HG03103 (cell line): ENCODE results near the gene SLCO4A1.
A peak's percentile ranks its signal among the peaks of the same experiment; 100 is the strongest.

Source experiments
- ATAC-seq: cut with Tn5 transposase; IDR thresholded peaks from one replicate; pipeline ENCODE4 v1.9.1; 2021; ENCODE audit warnings: low read depth; ENCODE audit not compliant: unreplicated experiment

The SLCO4A1 gene

GRCh38 chr20:62648318-62648995 lies 6.2 kb downstream of the SLCO4A1 start:
- no peak for ATAC-seq

- no peak for ATAC-seq
Measured at GRCh38 chr20:62649140-62649539, 6.8 kb downstream of the SLCO4A1 start.

GRCh38 chr20:62650551-62651284 lies 8.4 kb downstream of the SLCO4A1 start:
- ATAC-seq, result no peak

- peak; percentile 45 for ATAC-seq
Measured at GRCh38 chr20:62651285-62652021, 9.2 kb downstream of the SLCO4A1 start.

- peak; percentile 50 for ATAC-seq
Measured at GRCh38 chr20:62652041-62652893, 10.0 kb downstream of the SLCO4A1 start.

GRCh38 chr20:62652894-62653305 lies 10.6 kb downstream of the SLCO4A1 start:
- ATAC-seq, result no peak

- no peak for ATAC-seq
Measured at GRCh38 chr20:62653373-62653772, 11.1 kb downstream of the SLCO4A1 start.

- ATAC-seq, result no peak
Measured at GRCh38 chr20:62653951-62654685, 11.8 kb downstream of the SLCO4A1 start.

- ATAC-seq, result no peak
Measured at GRCh38 chr20:62655282-62656196, 13.2 kb downstream of the SLCO4A1 start.

GRCh38 chr20:62656197-62656918 lies 14.1 kb downstream of the SLCO4A1 start:
- no peak for ATAC-seq

- ATAC-seq, result no peak
Measured at GRCh38 chr20:62656919-62657588, 14.8 kb downstream of the SLCO4A1 start.

GRCh38 chr20:62657589-62657942 lies 15.3 kb downstream of the SLCO4A1 start:
- no peak for ATAC-seq

GRCh38 chr20:62657956-62658355 lies 15.7 kb downstream of the SLCO4A1 start:
- ATAC-seq, result no peak

- no peak for ATAC-seq
Measured at GRCh38 chr20:62658593-62659178, 16.4 kb downstream of the SLCO4A1 start.

GRCh38 chr20:62659488-62660239 lies 17.4 kb downstream of the SLCO4A1 start:
- ATAC-seq, result no peak

GRCh38 chr20:62660240-62660615 lies 17.9 kb downstream of the SLCO4A1 start:
- ATAC-seq, result no peak

- ATAC-seq, result no peak
Measured at GRCh38 chr20:62660768-62661167, 18.5 kb downstream of the SLCO4A1 start.
